ENCODE results near the gene SERPINI1. TPM values are rescaled to one million over a fixed set of nuclear protein-coding genes. Genes with fewer than 3 reads are reported as not detected.

The SERPINI1 gene
- total and polyA plus RNA-seq, 9 of the 15 experiments (the other 6 are each of a cell fraction or from before 2014, with no cell fraction given), result 1.6 to 9.9 (median 3.5) TPM

DNA sequence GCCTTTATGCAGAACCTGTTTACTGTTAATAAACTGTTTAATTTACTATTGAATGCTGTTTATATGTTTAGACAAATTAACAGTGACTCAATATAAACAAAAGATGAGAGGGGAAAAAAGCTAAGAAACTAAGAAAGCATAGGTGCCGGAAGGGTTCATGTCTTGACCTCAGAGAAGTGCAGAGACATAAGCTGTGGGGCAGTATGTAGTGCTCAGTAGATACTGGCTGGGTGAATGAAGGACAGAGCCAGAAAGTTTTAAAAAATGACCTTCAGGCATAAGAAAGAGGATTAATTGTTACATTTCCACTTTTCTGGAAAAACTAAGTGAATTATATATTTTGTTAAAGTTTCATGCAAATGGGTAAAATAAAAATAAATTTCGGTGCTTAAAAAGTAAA is 14.2 kb downstream of the SERPINI1 start:
- 38% methylated on average over 2 of the region's 2 CpGs for WGBS (ENCODE audit: insufficient coverage, low coverage, missing lambda C conversion rate)
- no peak overlapping the region for H3K9ac ChIP-seq (ENCODE audit: insufficient read depth in 1 of 2, low read depth in 2 of 2, low read length in 2 of 2)
- no peaks in the 10 kb centered on the region for H3K79me2 ChIP-seq (ENCODE audit: control insufficient read depth, insufficient read depth, low read length)
- in situ Hi-C loops (cut with MboI) (no loop called here), intact Hi-C loops (cut with micrococcal nuclease) (loop anchor here (10.0 kb wide), 1 partner anchor 145 kb away; no protein-coding TSS in a partner anchor)
- ATAC-seq, result peak; percentile 76
- H3K36me3 ChIP-seq (ENCODE audit: control insufficient read depth, insufficient read depth, low read length), result no peaks in the 10 kb centered on the region
- H3K27me3 ChIP-seq (ENCODE audit: control insufficient read depth in 2 of 2, insufficient read depth in 2 of 2, low read length in 2 of 2), result no peaks in the 10 kb centered on the region
- FAIRE-seq, result no peak
- no peak overlapping the region for H3K4me2 ChIP-seq (ENCODE audit: insufficient read depth, low read length)
- no peak overlapping the region for H3K4me3 ChIP-seq
- ChIA-PET POLR2A (interaction anchor here (1.6 kb wide), 1 partner anchor 10 kb away, joined by 3 read pairs; no protein-coding TSS in a partner anchor), CTCF (ENCODE audit: low intra/inter-chr PET ratio) (no interaction called here)
- H2AFZ ChIP-seq (ENCODE audit: low read depth, low read length), result no peak overlapping the region
- H3K9me1 ChIP-seq (ENCODE audit: control insufficient read depth, insufficient read depth, low read length), result no peaks in the 10 kb centered on the region
- no TSS peak for BruUV-seq (replicated peaks)
- no peaks in the 10 kb centered on the region for H3K9me3 ChIP-seq (replicated peaks; ENCODE audit: control insufficient read depth, insufficient read depth, low read depth, low read length)
- DNase-seq (ENCODE audit: extremely low read depth in 1 of 4, low spot score in 3 of 4), result no peak
- H3K27ac ChIP-seq (ENCODE audit: extremely low read depth, low read depth, low read length), result no peak overlapping the region
- no peaks in the 10 kb centered on the region for H3K4me1 ChIP-seq (replicated peaks in 1 of 2; ENCODE audit: control insufficient read depth in 2 of 2, insufficient read depth in 2 of 2, low read length in 2 of 2)
- TF ChIP-seq SETDB1 (IDR thresholded peaks at IDR 0.05; ENCODE audit: low read length) (no peak), MAFG (tag; conservative IDR thresholded peaks at IDR 0.05) (no peak), PML (IDR thresholded peaks at IDR 0.05; ENCODE audit: low read length) (no peak), ZFP1 (CRISPR knock-in tag; IDR thresholded peaks at IDR 0.05) (no peak), NRF1 (conservative IDR thresholded peaks at IDR 0.05 in 1 of 2, IDR thresholded peaks at IDR 0.05 in 1 of 2) (no peak), NFYB (IDR thresholded peaks at IDR 0.05; ENCODE audit: extremely low read depth, insufficient read length) (no peak), ZNF239 (CRISPR knock-in tag; IDR thresholded peaks at IDR 0.05) (no peak), FOXJ3 (CRISPR knock-in tag; IDR thresholded peaks at IDR 0.05) (no peak), ARHGAP35 (IDR thresholded peaks at IDR 0.05; ENCODE audit: partially characterized antibody) (no peak), HEY1 (CRISPR knock-in tag; IDR thresholded peaks at IDR 0.05; ENCODE audit: borderline replicate concordance) (no peak)
- TF ChIP-seq, protein P1, sequence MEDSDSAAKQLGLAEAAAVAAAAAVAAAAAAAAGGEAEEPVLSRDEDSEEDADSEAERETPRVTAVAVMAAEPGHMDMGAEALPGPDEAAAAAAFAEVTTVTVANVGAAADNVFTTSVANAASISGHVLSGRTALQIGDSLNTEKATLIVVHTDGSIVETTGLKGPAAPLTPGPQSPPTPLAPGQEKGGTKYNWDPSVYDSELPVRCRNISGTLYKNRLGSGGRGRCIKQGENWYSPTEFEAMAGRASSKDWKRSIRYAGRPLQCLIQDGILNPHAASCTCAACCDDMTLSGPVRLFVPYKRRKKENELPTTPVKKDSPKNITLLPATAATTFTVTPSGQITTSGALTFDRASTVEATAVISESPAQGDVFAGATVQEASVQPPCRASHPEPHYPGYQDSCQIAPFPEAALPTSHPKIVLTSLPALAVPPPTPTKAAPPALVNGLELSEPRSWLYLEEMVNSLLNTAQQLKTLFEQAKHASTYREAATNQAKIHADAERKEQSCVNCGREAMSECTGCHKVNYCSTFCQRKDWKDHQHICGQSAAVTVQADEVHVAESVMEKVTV (CRISPR knock-in tag; IDR thresholded peaks at IDR 0.05), result no peak
- TF ChIP-seq, protein P2, sequence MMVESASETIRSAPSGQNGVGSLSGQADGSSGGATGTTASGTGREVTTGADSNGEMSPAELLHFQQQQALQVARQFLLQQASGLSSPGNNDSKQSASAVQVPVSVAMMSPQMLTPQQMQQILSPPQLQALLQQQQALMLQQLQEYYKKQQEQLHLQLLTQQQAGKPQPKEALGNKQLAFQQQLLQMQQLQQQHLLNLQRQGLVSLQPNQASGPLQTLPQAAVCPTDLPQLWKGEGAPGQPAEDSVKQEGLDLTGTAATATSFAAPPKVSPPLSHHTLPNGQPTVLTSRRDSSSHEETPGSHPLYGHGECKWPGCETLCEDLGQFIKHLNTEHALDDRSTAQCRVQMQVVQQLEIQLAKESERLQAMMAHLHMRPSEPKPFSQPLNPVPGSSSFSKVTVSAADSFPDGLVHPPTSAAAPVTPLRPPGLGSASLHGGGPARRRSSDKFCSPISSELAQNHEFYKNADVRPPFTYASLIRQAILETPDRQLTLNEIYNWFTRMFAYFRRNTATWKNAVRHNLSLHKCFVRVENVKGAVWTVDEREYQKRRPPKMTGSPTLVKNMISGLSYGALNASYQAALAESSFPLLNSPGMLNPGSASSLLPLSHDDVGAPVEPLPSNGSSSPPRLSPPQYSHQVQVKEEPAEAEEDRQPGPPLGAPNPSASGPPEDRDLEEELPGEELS (CRISPR knock-in tag; IDR thresholded peaks at IDR 0.05; ENCODE audit: borderline replicate concordance), result no peak
- TF ChIP-seq, protein P3, sequence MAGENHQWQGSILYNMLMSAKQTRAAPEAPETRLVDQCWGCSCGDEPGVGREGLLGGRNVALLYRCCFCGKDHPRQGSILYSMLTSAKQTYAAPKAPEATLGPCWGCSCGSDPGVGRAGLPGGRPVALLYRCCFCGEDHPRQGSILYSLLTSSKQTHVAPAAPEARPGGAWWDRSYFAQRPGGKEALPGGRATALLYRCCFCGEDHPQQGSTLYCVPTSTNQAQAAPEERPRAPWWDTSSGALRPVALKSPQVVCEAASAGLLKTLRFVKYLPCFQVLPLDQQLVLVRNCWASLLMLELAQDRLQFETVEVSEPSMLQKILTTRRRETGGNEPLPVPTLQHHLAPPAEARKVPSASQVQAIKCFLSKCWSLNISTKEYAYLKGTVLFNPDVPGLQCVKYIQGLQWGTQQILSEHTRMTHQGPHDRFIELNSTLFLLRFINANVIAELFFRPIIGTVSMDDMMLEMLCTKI (IDR thresholded peaks at IDR 0.05; ENCODE audit: partially characterized antibody), result no peak
- H4K20me1 ChIP-seq (replicated peaks; ENCODE audit: control insufficient read depth, insufficient read depth, low read length), result no peaks in the 10 kb centered on the region

All from K562 (cell line).